NCI-H510A treated with DMSO at 0.1 percent for 48 hours (cell line): ENCODE results near the gene LYRM7.
"Not testable (repeated sequence)": the region's sequence is repeated elsewhere in the genome, so short reads cannot be mapped to it uniquely, and the experiment has no call there.

Source experiments
- DNase-seq: peaks from one replicate; lab custom pipeline; 2025; lab: John Stamatoyannopoulos, UW

LYRM7 gene

GRCh38 chr5:131221008-131221703 lies 50.4 kb downstream of the LYRM7 start:
- DNase-seq = no peak

GRCh38 chr5:131221888-131222287 lies 51.1 kb downstream of the LYRM7 start:
- DNase-seq = no peak

- DNase-seq = no peak
Observed at GRCh38 chr5:131222731-131223130, 52.0 kb downstream of the LYRM7 start.

- DNase-seq = no peak
Observed at GRCh38 chr5:131223751-131224386, 53.1 kb downstream of the LYRM7 start.

- no peak for DNase-seq
Observed at GRCh38 chr5:131224387-131225201, 53.9 kb downstream of the LYRM7 start.

GRCh38 chr5:131225282-131225974 lies 54.7 kb downstream of the LYRM7 start:
- DNase-seq = no peak

- DNase-seq = no peak
Observed at GRCh38 chr5:131226899-131227298, 56.2 kb downstream of the LYRM7 start.

GRCh38 chr5:131228646-131229045 lies 57.9 kb downstream of the LYRM7 start:
- no peak for DNase-seq

GRCh38 chr5:131229623-131230022 lies 58.9 kb downstream of the LYRM7 start:
- no peak for DNase-seq

- no peak for DNase-seq
Observed at GRCh38 chr5:131230406-131230805, 59.7 kb downstream of the LYRM7 start.

- DNase-seq = no peak
Observed at GRCh38 chr5:131239686-131240085, 68.9 kb downstream of the LYRM7 start.

- no peak for DNase-seq
Observed at GRCh38 chr5:131242728-131243255, 72.0 kb downstream of the LYRM7 start.

GRCh38 chr5:131245312-131245711 lies 74.6 kb downstream of the LYRM7 start:
- DNase-seq = no peak

- DNase-seq = no peak
Observed at GRCh38 chr5:131245948-131246347, 75.2 kb downstream of the LYRM7 start.

- DNase-seq = no peak
Observed at GRCh38 chr5:131246504-131246903, 75.8 kb downstream of the LYRM7 start.

- DNase-seq = no peak
Observed at GRCh38 chr5:131250751-131251475, 80.2 kb downstream of the LYRM7 start.

GRCh38 chr5:131252824-131253171 lies 82.1 kb downstream of the LYRM7 start:
- no peak for DNase-seq

- DNase-seq = not testable (repeated sequence)
Observed at GRCh38 chr5:131254025-131254424, 83.3 kb downstream of the LYRM7 start.

- no peak for DNase-seq
Observed at GRCh38 chr5:131254741-131255140, 84.0 kb downstream of the LYRM7 start.
